A549 (cell line): ENCODE results near the gene GRID2.

Experiments used
- CBX2 ChIP-seq: fragments of 200-600 bp; sonication (generic); IDR thresholded peaks from 2 replicates; pipeline ENCODE4 v1.6.1; 2016; ENCODE audit warnings: low read depth, mild to moderate bottlenecking, borderline replicate concordance
- CTCF ChIP-seq: fragments of >200 bp; sonication (Bioruptor Twin); formaldehyde crosslinking; IDR thresholded peaks from 3 replicates; pipeline ENCODE4 v1.5.1; 2016
- ELK1 ChIP-seq: fragments of 150-350 bp; IDR thresholded peaks from 2 replicates; pipeline ENCODE4 v1.6.1; 2014; ENCODE audit warnings: low read depth, mild to moderate bottlenecking, low read length
- EP300 ChIP-seq, 2 experiments: fragments of >200 bp; sonication (Bioruptor Twin); formaldehyde crosslinking; IDR thresholded peaks; 2 replicates in 1 of 2; 3 replicates in 1 of 2; pipeline ENCODE4 v1.6.1; 2016 to 2017
- HOXB13 ChIP-seq: fragments of 250-450 bp; sonication (Bioruptor Pico); IDR thresholded peaks from 2 replicates; pipeline ENCODE4 v1.5.0; 2020; ENCODE audit warnings: low read depth, mild to moderate bottlenecking, moderate library complexity
- MAX ChIP-seq: IDR thresholded peaks from 2 replicates; pipeline ENCODE4 v1.6.1; 2012
- POLR2A ChIP-seq: IDR thresholded peaks from 2 replicates; pipeline ENCODE4 v1.6.1; 2012; ENCODE audit warnings: mild to moderate bottlenecking, low read length
- REST ChIP-seq: fragments of 200-600 bp; sonication (generic); IDR thresholded peaks from 2 replicates; pipeline ENCODE4 v1.6.1; 2016; ENCODE audit warnings: antibody characterized with exemption, mild to moderate bottlenecking, moderate library complexity
- SMC3 ChIP-seq: fragments of >200 bp; sonication (Bioruptor Twin); formaldehyde crosslinking; IDR thresholded peaks from 3 replicates; pipeline ENCODE4 v1.6.1; 2018; ENCODE audit warnings: inconsistent platforms
- ZFP36 ChIP-seq: fragments of 450-650 bp; IDR thresholded peaks from 2 replicates; pipeline ENCODE4 v1.6.1; 2014; ENCODE audit warnings: borderline replicate concordance; ENCODE audit not compliant: partially characterized antibody

GRCh38 chr4:93116624-93117023, 812.9 kb downstream of the GRID2 start:
- TF ChIP-seq REST (no peak), EP300 (IDR thresholded peaks at IDR 0.05) (no peak), CTCF (no peak), ZFP36 (no peak), POLR2A (no peak), ELK1 (no peak), SMC3 (no peak), HOXB13 (no peak), CBX2 (no peak), MAX (no peak)
